Right ventricle myocardium inferior (tissue), 1 donor: ENCODE measurements around the gene KRT83. TPM values are rescaled to one million over a fixed set of nuclear protein-coding genes. Genes with fewer than 3 reads are reported as not detected.

Experiments used
- ATAC-seq: fragments of 200-7000 bp; cut with Tn5 transposase; one replicate; pipeline ENCODE4 v1.9.1; 2020; ENCODE audit warnings: mild to moderate bottlenecking, moderate library complexity
- DNase-seq: peaks from one replicate; pipeline ENCODE4 v3.0.0; 2021; ENCODE audit errors: missing footprints
- intact Hi-C: fragments of 100-400 bp; cut with DNase I; formaldehyde crosslinking; loops from one replicate; pipeline ENCODE4 v1.11.0; 2022
- total RNA-seq: library from RNA; stranded (reverse); fragmentation: NEBNext Ultra II Directional; extraction: Animal tissue kit (Norgen Biotek cat#: 25700); gene quantifications from one replicate; pipeline ENCODE4 v1.2.1, GENCODE V29; 2021
- donor health status: DM: no; HTN: yes; CAD: no; lungs with severe emphysema.

Gene KRT83
- total RNA-seq, 1 donor from 2014 or later: not detected

DNA sequence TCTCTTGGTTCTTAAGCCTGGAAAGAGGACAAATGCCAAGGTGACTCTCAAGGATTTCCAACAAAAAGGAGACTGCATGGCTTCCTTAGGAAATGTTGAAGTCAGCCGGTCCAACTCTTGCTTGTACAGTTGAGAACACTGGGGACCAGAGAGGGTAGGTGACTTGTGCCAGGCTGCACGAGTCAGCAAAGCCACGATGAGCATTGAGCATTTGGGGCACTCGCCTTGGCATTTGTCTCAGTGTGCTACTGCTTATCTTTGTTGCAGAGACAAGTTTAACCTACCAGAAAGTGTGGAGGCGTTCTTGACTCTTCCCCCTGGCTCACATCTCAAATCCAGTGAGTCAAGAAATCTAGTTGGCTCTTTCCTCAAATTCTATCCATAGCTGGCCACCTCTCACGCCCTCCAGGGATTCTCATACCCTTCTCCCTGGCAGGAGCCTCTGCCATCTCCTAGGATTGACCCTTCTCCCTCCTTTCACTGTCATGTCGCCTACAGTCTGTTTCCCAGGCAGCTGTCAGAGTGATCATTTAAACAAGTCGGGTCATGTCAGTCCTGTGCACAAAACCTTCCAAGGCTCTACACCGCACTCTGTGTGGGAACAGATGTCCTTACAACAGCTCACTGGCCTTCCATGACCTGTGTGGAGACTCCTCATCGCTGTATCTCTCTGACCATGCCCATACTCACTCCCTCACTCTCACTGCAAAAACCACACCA lies 17.2 kb upstream of the KRT83 start:
- intact Hi-C loops: no loop called here
- DNase-seq (no peak), ATAC-seq (no peak)

DNA sequence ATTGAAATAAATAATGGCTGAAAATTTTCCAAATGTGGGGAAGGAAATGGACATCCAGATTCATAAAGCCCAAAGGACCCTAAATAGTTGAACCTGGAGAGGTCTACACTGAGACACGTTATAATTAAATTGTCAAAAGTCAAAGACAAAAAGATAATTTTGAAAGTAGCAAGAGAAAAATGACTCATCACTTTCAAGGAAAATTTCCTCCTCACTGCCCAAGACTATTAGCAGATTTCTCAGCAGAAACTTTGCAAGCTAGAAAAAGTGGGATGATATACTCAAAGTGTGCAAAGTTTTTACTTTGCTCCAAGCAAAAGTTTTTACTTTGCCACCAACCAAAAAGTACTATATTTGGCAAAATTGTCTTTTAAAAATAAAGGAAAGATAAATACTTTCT lies 15.9 kb upstream of the KRT83 start:
- ATAC-seq: no peak
- no peak for DNase-seq
- intact Hi-C loops: no loop called here

DNA sequence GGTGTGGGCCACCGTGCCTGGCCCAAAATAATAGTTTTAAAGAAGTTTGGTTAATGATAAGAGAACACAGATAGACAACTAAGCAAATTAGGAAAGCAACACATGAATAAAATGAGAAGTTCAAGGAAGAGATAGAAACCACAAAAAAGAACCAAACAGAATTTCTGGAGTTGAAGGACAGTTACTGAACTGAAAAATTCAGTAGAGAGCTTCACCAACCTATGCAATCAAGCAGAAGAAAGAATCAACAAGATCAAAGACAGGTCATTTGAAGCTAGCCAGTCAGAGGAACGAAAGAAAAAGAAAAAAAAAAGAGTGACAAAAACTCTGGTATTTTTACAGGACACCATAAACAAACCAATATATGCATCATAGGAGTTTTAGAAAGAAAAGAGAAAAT lies 15.4 kb upstream of the KRT83 start:
- DNase-seq: no peak
- no peak for ATAC-seq
- intact Hi-C loops: no loop called here

DNA sequence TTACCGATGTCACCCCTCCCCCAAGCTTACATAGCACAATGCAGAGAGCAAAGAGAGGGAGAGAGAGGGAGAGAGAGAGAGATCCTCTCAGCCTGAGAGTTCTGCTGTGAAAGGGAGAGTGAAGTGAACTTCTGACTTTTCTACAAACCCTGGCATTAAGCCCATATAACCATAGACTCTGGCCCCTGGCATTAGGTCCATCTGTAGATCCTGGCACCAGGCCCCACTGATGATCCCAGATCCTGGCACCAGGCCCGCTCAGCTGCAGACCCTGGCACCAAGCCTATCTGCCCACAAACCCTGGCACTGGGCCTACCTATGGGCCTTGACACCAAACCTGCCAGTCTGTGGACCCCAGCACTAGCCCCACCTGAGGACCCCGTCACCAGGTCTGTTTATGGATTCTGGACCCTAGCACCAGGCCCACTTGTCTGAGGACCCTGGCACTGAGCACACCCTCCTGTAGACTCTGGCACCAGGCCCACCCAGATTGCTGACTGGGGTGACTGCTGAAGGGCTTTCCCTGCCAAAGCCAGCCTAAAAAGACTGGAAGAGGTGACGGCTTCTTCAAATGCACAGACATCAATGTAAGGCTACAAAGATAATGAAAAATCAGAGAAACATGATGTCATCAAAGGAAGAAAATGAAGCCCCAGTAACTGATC lies 14.5 kb upstream of the KRT83 start:
- ATAC-seq (no peak), DNase-seq (no peak)
- intact Hi-C loops: no loop called here

DNA sequence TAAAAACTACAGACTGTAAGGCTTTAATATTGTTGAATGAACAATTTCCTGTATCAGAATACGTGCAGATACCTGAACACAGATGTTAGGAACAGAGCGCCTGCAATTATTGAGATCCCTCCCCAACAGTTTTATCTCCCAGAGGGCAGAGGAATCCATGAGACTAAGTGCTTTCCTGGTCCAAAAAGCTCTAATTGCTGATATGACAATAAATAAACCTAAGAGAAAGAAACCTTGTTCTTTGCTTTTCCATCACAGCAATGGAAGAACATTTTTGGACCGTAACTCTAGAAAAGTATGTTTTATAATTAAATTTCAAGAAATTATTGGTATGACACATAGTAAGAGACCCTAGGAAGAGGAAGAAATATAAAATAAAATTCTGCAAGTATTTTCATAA lies 13.0 kb upstream of the KRT83 start:
- no peak for DNase-seq
- ATAC-seq: no peak
- intact Hi-C loops: no loop called here

DNA sequence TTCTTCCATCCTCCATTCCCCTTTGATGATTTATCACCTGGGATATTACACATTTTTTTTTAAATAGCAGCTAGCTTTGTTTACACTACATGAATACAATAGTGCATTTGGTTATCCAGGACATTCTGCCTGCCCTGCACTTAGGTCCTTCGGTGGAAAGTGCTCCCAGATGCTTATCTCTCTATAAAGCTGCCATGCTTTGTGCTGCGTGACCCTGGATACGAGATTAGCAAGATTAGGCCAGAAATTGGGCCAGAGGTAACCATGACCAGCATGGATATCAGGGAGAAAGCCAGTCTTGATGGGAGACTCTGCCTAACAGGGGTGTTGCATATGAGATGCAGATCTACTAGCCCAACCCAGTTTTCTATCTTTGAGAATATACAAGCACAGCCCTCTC lies 12.1 kb upstream of the KRT83 start:
- intact Hi-C loops: no loop called here
- ATAC-seq (no peak), DNase-seq (no peak)

DNA sequence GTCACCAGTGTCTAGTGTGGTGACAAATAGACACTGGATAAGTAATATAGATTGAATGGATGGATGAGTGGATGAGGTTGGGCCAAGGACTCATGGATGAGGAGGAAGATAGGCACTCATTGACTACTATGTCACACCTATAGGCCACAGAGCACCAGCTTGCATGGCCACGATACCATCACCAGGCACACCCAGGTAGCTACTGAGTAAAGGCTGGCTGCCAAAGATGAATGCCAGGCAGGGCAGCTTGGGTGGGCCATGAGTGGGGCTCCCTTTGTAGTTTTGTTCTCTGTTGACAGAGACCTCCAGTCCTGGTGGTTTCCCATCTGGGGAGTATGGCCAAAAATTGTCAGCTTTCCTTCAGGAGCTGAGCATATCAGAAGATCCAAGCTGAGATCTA lies 11.2 kb upstream of the KRT83 start:
- intact Hi-C loops: no loop called here
- ATAC-seq (no peak), DNase-seq (no peak)

DNA sequence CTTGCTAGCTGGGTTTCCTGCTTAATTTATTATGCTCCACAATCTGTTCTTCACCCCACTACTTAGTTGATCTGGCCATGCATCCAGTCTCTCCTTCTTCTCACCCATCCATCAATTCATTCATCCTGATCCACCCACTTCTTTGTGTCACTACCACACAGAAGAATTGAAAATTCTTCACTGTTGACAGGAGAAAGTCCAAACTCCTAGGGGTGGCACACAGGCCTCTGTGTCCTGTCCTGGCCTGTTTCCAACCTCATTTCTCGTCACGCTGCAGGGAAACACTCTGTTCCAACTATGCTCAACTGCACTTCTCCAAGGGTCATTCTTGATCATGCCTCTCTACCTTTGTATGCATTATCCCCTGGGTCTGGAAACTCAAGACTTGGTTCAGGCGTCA lies 10.6 kb upstream of the KRT83 start:
- no peak for DNase-seq
- no peak for ATAC-seq
- intact Hi-C loops: no loop called here

DNA sequence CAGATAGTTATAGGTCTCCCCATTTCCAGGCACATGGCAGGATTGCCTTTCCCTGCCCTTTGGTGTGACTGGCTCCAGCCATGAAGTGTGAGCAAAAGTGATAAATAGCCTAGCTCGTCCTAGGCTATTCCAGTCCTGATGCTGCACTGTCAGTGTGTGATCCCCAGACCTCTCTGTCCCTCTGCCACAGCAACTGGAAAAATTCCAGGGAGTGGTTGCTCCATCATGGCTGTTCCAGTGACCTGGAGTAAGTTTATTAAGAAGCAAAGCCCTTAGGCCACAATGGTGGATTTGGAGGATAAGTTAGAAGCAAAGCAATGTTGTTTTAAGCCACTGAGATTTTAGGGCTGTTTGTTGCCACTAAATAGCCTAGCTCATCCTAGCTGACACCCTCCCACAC lies 9.8 kb upstream of the KRT83 start:
- DNase-seq (no peak), ATAC-seq (no peak)
- intact Hi-C loops: no loop called here

DNA sequence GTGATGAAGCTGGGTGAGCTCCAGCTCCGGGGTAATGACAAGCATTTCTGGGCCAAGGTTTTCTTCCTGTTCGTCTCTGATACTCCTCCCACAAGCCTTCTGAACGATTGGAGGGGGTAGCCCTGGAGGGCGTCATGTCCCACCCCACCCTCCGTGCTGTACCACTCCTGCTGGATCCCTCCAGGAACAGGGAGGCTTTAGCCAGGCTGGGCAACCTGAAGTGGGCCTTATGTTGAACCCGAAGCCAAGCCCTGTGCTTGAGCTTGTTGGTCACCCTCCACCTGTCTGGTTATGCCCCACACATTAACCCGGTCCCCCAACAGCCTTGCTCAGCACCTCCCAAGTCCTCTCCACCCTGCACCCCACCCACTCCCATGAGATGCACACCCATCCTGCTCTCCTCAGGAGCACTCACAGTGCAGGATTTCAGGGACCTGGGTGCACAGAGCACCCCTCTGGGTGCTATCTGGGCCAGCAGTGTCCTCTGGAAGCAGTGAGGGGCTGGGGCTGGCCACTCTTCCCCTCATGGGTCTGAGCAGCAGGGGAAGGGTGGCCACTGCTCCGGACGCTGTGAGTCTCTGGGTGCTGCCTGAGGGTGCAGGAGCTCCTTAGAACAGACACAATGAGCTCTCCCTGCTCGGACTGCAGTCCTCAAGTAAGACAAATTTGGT lies 6.8 kb upstream of the KRT83 start:
- DNase-seq: no peak
- intact Hi-C loops: loop anchor here (1.0 kb wide), 1 partner anchor 172 kb away; no protein-coding TSS in a partner anchor
- ATAC-seq: no peak

DNA sequence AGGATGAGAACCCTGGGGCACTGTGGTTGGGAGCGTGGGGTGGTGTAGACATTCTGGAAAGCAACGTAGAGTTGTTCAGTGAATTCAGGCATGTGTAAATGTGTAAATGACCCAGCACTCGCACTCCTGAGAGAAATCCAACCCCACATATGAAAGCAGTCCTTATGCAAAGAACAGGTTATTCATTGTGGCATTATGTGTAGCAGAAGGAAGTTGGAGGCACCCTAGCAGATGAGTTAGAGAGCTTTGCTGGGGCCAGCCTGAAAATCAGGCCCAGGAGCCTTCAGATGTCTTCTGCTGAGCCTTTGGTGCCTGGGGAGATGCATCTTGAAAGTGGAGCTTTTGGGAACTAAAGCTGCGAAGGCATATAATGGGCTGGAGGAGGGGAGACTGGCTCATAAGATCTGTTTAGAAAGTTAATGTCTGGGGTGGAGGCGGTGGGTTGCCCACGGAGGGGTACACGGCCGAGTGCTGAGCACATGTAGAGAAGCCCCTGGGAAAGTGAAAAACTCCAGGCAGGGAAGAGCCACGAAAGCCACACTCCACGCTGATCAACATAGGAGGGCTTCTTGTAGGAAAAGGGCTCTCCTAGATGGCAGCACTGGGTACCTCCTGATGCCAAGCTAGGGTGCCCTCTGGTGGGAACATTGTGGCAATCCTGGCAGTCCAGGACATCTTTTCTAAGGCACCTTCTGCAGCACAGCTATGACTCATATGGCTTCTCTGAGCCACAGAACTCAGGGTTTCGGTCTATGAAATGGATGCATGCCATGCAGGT lies 6.0 kb upstream of the KRT83 start:
- ATAC-seq: peak; percentile 81
- no peak for DNase-seq
- intact Hi-C loops: loop anchor here (1.0 kb wide), 1 partner anchor 171 kb away; no protein-coding TSS in a partner anchor

DNA sequence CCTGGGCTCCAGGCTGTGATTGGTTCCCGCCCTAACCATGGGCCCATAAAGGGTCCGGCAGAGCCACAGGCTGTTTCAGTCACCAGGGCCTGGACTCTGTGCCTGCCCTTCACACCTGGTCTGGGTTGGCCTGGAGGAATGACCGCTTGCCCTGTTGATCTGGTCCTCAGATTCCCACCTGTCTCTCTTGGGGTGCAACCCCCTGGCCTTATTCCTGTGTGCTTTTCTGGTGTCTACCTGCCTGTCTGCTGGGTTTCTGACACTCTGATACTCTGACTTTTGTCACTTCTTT lies 2.9 kb upstream of the KRT83 start:
- ATAC-seq: no peak
- intact Hi-C loops: no loop called here
- DNase-seq: no peak

DNA sequence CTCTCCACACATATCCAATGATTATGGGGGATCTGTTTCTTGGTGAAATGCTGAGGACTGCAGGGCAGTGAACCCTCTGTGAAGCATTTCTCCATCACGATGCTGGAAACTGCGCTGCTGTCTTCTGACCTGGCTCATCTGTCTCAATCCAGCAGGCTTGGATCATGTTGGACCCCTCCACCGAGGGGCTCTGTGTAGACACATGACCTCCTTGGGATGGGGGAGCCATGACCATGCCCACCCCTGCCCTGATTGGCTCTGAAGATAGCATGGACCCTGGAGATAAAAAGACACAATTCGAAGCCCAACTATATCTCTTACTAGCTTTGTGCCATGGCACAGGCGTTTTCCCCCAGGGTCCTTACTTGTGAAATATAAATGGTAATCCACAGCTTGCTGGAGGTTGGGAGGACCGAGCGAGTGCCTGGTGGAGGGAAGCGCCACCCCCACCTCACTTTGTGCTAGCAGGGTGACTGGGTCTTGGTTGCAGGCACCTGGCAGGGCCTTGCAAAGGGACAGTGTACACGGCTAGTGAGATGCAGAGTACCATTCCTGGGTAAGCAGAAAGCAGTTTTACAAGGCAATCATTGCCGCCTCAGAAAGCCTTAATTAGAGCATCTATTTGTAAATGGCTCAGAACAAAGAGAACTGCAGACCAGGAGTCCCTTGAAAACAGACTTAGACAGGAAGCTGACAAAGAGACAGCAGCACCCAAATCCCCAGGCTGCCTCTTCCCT lies 2.4 kb upstream of the KRT83 start:
- ATAC-seq: no peak
- intact Hi-C loops: no loop called here
- DNase-seq: no peak

DNA sequence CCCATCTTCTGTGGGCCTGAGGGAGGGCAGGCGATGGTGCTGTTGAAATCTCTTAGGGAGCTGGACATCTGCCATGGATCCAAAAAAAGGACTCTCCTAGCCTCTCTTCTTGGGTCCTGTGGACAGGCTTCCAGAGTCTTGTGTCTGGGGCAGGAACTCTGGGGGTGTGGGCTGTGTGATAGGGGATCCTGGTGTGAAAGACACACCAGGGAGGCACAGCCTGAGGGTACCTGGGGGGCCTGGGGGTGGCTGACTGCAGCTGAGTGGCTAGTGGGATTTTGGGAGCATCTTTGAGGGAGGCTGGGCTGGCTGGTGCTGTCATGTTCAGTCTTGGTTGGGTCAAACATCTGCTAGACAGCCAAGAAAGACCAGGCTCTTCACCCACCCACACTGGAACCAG lies 1.8 kb upstream of the KRT83 start:
- DNase-seq (no peak), ATAC-seq (no peak)
- intact Hi-C loops: no loop called here

DNA sequence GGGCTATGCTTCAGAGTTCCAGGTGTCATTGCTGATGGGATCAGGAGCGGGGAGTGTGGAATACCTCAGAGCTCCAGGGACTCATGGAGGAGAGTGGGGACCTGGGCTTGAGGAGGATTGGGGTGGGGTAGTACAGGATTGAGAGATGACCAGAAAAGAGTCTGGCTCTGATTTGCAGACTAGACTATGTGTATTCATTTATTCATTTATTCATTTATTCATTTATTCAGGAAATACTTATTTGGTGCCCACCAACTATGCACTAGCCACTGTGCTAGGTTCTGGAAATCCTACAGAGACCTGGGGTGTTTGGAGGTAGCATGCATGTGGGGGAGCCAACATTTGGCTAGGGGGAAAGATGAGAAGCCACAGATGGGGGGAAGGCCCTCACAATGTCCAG lies 871 bp upstream of the KRT83 start:
- intact Hi-C loops: no loop called here
- ATAC-seq (no peak), DNase-seq (no peak)

DNA sequence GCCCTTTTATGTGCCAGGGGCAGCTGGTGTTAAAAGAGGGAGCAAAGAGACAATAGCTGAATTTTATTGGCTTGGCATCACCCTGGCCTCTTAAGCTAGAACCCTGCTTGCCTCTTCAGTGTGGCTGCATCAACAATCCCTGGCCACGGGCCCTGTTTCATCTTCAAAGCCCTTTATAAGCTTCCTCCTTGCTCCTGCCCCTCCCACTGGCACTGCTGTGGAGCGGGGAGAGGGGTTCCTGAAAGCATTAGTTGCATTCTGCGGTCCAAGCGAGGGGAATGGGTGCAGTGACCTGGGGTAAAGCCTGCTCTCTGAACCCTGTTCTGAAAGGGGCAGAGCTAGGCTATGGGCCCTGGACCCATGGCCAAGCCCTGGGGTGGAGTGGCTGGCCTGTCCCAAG lies 220 bp upstream of the KRT83 start:
- no peak for ATAC-seq
- intact Hi-C loops: no loop called here
- DNase-seq: no peak

DNA sequence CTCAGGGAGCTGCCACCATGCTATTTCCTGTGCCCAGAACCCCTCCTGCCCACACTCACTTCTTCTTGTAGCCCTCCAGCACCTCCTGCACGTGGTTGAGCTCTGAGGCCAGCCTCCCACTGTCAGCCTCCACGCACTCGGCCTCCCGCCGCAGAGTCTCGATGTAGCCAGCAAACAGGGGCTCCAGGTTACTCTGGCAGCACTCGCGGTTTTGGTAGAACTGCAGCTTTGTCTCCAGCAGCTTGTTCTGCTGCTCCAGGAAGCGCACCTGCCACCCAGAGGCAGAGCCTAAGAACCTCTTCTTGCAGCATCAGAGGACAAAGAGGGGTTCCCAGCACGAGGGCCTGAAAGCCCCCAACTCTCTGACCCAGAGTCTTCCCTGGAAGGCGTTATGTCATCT lies 2.1 kb downstream of the KRT83 start:
- no peak for DNase-seq
- intact Hi-C loops: no loop called here
- no peak for ATAC-seq

DNA sequence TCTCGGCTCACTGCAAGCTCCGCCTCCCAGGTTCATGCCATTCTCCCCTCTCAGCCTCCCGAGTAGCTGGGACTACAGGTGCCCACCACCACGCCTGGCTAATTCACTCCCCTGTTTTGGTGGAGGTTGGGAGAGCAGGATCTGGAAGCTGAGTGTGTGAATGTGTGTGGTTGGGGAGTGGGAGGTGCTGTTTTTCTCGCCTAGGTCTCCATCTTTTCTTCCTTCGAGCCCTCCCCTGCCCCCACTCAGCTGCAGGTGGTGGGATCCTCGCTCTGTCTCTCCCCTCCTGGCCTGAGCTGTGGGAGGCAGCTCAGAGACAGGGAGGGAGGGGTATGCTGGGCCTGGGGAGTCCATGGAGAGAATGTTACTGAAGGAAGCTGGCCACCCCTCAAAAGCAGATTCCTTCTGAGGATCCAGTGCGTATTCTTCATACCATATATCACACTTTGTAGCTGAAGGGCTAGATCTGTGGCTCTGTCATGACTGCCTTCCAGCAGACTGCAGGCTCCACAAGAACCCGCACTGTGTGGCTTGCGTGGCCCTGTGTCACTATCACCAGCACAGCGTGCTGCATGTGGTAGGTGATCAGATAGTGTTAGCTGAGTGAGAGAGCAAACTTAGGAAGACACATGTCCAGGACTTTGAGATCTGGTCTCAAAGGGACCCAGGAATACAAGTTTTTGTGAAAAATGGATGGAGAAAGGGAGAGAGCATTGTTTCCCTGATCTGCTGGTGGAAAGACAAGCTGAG lies 2.8 kb downstream of the KRT83 start:
- no peak for ATAC-seq
- intact Hi-C loops: no loop called here
- DNase-seq: no peak
